HG02943 (cell line): Measurements from ENCODE around the gene LRRC75A.
"Not testable (repeated sequence)": the region's sequence is repeated elsewhere in the genome, so short reads cannot be mapped to it uniquely, and the experiment has no call there.

Experiments used
- ATAC-seq: cut with Tn5 transposase; IDR thresholded peaks from one replicate; pipeline ENCODE4 v1.9.1; 2021; ENCODE audit warnings: mild to moderate bottlenecking, low read depth, moderate library complexity; ENCODE audit not compliant: unreplicated experiment

LRRC75A gene

GRCh38 chr17:16491703-16492612, at the start of gene LRRC75A:
Gene LRRC75A, minus strand, starts transcription at chr17:16492193. Its CDS starts 203 bp downstream, at chr17:16491990.
- no peak for ATAC-seq

- ATAC-seq: no peak
Measured at GRCh38 chr17:16537130-16537458, 45.1 kb upstream of the LRRC75A start.

- no peak for ATAC-seq
Measured at GRCh38 chr17:16534236-16534635, 42.2 kb upstream of the LRRC75A start.

- ATAC-seq: no peak
Measured at GRCh38 chr17:16529906-16530305, 37.9 kb upstream of the LRRC75A start.

- no peak for ATAC-seq
Measured at GRCh38 chr17:16527298-16527697, 35.3 kb upstream of the LRRC75A start.

GRCh38 chr17:16525556-16525955, 33.6 kb upstream of the LRRC75A start:
- not testable (repeated sequence) for ATAC-seq

GRCh38 chr17:16521070-16521727, 29.2 kb upstream of the LRRC75A start:
- ATAC-seq: peak; percentile 66

- ATAC-seq: no peak
Measured at GRCh38 chr17:16519021-16519420, 27.0 kb upstream of the LRRC75A start.

GRCh38 chr17:16517477-16517876, 25.5 kb upstream of the LRRC75A start:
- no peak for ATAC-seq

GRCh38 chr17:16516594-16517051, 24.6 kb upstream of the LRRC75A start:
- no peak for ATAC-seq

GRCh38 chr17:16515933-16516332, 23.9 kb upstream of the LRRC75A start:
- no peak for ATAC-seq

GRCh38 chr17:16513873-16514272, 21.9 kb upstream of the LRRC75A start:
- ATAC-seq: no peak

GRCh38 chr17:16512011-16512410, 20.0 kb upstream of the LRRC75A start:
- no peak for ATAC-seq

GRCh38 chr17:16511593-16511992, 19.6 kb upstream of the LRRC75A start:
- ATAC-seq: no peak

GRCh38 chr17:16507918-16508533, 16.0 kb upstream of the LRRC75A start:
- ATAC-seq: no peak

- ATAC-seq: no peak
Measured at GRCh38 chr17:16506188-16506587, 14.2 kb upstream of the LRRC75A start.

GRCh38 chr17:16504984-16505383, 13.0 kb upstream of the LRRC75A start:
- no peak for ATAC-seq

GRCh38 chr17:16496820-16497489, 5.0 kb upstream of the LRRC75A start:
- ATAC-seq: no peak

- ATAC-seq: no peak
Measured at GRCh38 chr17:16495980-16496819, 4.2 kb upstream of the LRRC75A start.

- no peak for ATAC-seq
Measured at GRCh38 chr17:16495561-16495960, 3.6 kb upstream of the LRRC75A start.
